Gastrocnemius medialis (tissue), 4 donors: ENCODE data around the gene GAA. TPM values are rescaled to one million over a fixed set of nuclear protein-coding genes. Genes with fewer than 3 reads are reported as not detected.

Source experiments
- ATAC-seq, 2 donors: fragments of 150-250 bp; one replicate each; pipeline ENCODE4 v1.9.1; 2016
- DNase-seq, 2 donors: peaks; one replicate each; pipeline ENCODE4 v3.0.0-alpha.2; 2019
- H3K27ac ChIP-seq, 4 donors: fragments of 200-600 bp; sonication (generic); 1 replicate in 1 of 4; 2 replicates in 3 of 4; pipeline ENCODE4 v1.5.1; 2016 to 2018; ENCODE audit warnings: mild to moderate bottlenecking in 2 of 4, moderate library complexity in 1 of 4
- H3K27me3 ChIP-seq, 3 donors: fragments of 200-600 bp; sonication (generic) in 2 of 3; 1 replicate in 1 of 3; 2 replicates in 2 of 3; pipeline versions ENCODE4 v1.5.1 to v1.6.0; 2016 to 2019; ENCODE audit warnings: mild to moderate bottlenecking in 1 of 3, moderate library complexity in 1 of 3
- H3K36me3 ChIP-seq, 2 donors: fragments of 200-600 bp; sonication (generic) in 1 of 2; one replicate each; pipeline ENCODE4 v1.5.1; 2017 to 2018
- H3K4me1 ChIP-seq, 2 donors: fragments of 200-600 bp; sonication (generic) in 1 of 2; one replicate each; pipeline ENCODE4 v1.5.1; 2016 to 2017; ENCODE audit warnings: mild to moderate bottlenecking in 2 of 2
- H3K4me3 ChIP-seq, 4 donors: fragments of 200-600 bp; sonication (generic) in 3 of 4; 1 replicate in 1 of 4; 2 replicates in 3 of 4; pipeline ENCODE4 v1.5.1; 2016 to 2019; ENCODE audit warnings: mild to moderate bottlenecking in 2 of 4
- H3K9me3 ChIP-seq, 3 donors: fragments of 200-600 bp; sonication (generic) in 2 of 3; 1 replicate in 1 of 3; 2 replicates in 2 of 3; pipeline ENCODE4 v1.5.1; 2016 to 2019
- CTCF ChIP-seq, 5 experiments: fragments of 450-650 bp in 3 of 5; fragments of 200-600 bp in 2 of 5; sonication (generic) in 2 of 5; IDR thresholded peaks in 4 of 5; conservative IDR thresholded peaks in 1 of 5; 1 replicate in 4 of 5; 2 replicates in 1 of 5; pipeline ENCODE4 v1.5.1; 2016 to 2019; ENCODE audit warnings: antibody characterized with exemption in 5 of 5, mild to moderate bottlenecking in 3 of 5, moderate library complexity in 3 of 5
- POLR2A ChIP-seq, 2 donors: fragments of 450-650 bp; IDR thresholded peaks; one replicate each; pipeline ENCODE4 v1.6.1; 2017; ENCODE audit warnings: antibody characterized with exemption in 2 of 2, mild to moderate bottlenecking in 2 of 2, moderate library complexity in 2 of 2
- in situ Hi-C, 4 donors: fragments of 200-750 bp; cut with MboI; loops; one replicate each; pipeline versions ENCODE4 v1.15.0 to v1.8.0; 2017; ENCODE audit warnings: low sequenced_read_pairs in 4 of 4
- intact Hi-C: fragments of 100-400 bp; cut with DNase I; formaldehyde crosslinking; loops from one replicate; pipeline ENCODE4 v1.15.1; 2023; ENCODE audit warnings: low total_unique reads
- total RNA-seq, 4 donors: library from RNA; depleted of rRNA; stranded (reverse); fragments of >200 nt; gene quantifications; one replicate each; pipeline versions ENCODE4 v1.1.0 to v1.2.3, GENCODE V29; 2016

Gene GAA
- total RNA-seq, 4 donors from 2014 or later = 39.2 to 72.3 (median 70.1) TPM

- peak overlapping the region; percentile 87 to 90 (median 88) for H3K27ac ChIP-seq
- no peaks in the 10 kb centered on the region for H3K36me3 ChIP-seq
- ATAC-seq (peak; percentile 24 to 31), DNase-seq (no peak)
- no peaks in the 10 kb centered on the region for H3K27me3 ChIP-seq
- TF ChIP-seq POLR2A (IDR thresholded peaks at IDR 0.05) (no peak), CTCF (IDR thresholded peaks at IDR 0.05 in 4 of 5, conservative IDR thresholded peaks at IDR 0.05 in 1 of 5) (no peak)
- no peaks in the 10 kb centered on the region for H3K9me3 ChIP-seq
- intact Hi-C loops (loop anchor here (1.0 to 5.0 kb wide), 2 partner anchors 45 to 160 kb away; partner anchors contain the start of genes EIF4A3 and RNF213), in situ Hi-C loops (no loop called here)
- peak overlapping the region; percentile 72 to 93 (median 88) for H3K4me3 ChIP-seq
- H3K4me1 ChIP-seq = peaks cover 9 to 20% of the 10 kb centered on the region in 2 donors
Observed at GRCh38 chr17:80101946-80102663, 724 bp downstream of the GAA start.

- H3K36me3 ChIP-seq = no peaks in the 10 kb centered on the region
- no peaks in the 10 kb centered on the region for H3K9me3 ChIP-seq
- TF ChIP-seq CTCF (IDR thresholded peaks at IDR 0.05 in 4 of 5, conservative IDR thresholded peaks at IDR 0.05 in 1 of 5) (no peak), POLR2A (IDR thresholded peaks at IDR 0.05) (no peak)
- in situ Hi-C loops (no loop called here), intact Hi-C loops (loop anchor here (5.0 kb wide), 1 partner anchor 159 kb away; the partner anchor contains the start of gene RNF213)
- no peak overlapping the region for H3K27ac ChIP-seq
- H3K27me3 ChIP-seq = no peaks in the 10 kb centered on the region
- H3K4me3 ChIP-seq = peak overlapping the region in 2 of 4 donors; percentile 87 to 89
- no peak for ATAC-seq
- peaks cover 9 to 20% of the 10 kb centered on the region in 2 donors for H3K4me1 ChIP-seq
- no peak for DNase-seq
Observed at GRCh38 chr17:80102664-80103448, 1.5 kb downstream of the GAA start.

- Histone ChIP-seq H3K4me1 (peaks cover 9 to 20% of the 10 kb centered on the region in 2 donors), H3K9me3 (no peaks in the 10 kb centered on the region), H3K27me3 (no peaks in the 10 kb centered on the region), H3K27ac (no peak overlapping the region), H3K36me3 (no peaks in the 10 kb centered on the region), H3K4me3 (no peak overlapping the region)
- ATAC-seq (no peak), DNase-seq (no peak)
- in situ Hi-C loops = no loop called here
- intact Hi-C loops = loop anchor here (5.0 kb wide), 1 partner anchor 159 kb away; the partner anchor contains the start of gene RNF213
- no peak for TF ChIP-seq POLR2A (IDR thresholded peaks at IDR 0.05)
- no peak for TF ChIP-seq CTCF (IDR thresholded peaks at IDR 0.05 in 4 of 5, conservative IDR thresholded peaks at IDR 0.05 in 1 of 5)
Observed at GRCh38 chr17:80103449-80104085, 2.2 kb downstream of the GAA start.

GRCh38 chr17:80104321-80104955 is 3.1 kb downstream of the GAA start:
- DNase-seq = no peak

More at GRCh38 chr17:80104321-80104955, 3.1 kb downstream of the GAA start:
- peaks cover 9 to 20% of the 10 kb centered on the region in 2 donors for H3K4me1 ChIP-seq
- no peaks in the 10 kb centered on the region for H3K36me3 ChIP-seq
- no peaks in the 10 kb centered on the region for H3K27me3 ChIP-seq
- intact Hi-C loops = loop anchor here (5.0 kb wide), 1 partner anchor 158 kb away; the partner anchor contains the start of gene RNF213
- ATAC-seq = no peak
- no peak for TF ChIP-seq POLR2A (IDR thresholded peaks at IDR 0.05)
- no peak for TF ChIP-seq CTCF (IDR thresholded peaks at IDR 0.05 in 4 of 5, conservative IDR thresholded peaks at IDR 0.05 in 1 of 5)
- H3K27ac ChIP-seq = no peak overlapping the region
- H3K4me3 ChIP-seq = no peak overlapping the region
- in situ Hi-C loops = no loop called here
- H3K9me3 ChIP-seq = no peaks in the 10 kb centered on the region
